ENCODE data around the gene SLC9A9. TPM values are rescaled to one million over a fixed set of nuclear protein-coding genes. Genes with fewer than 3 reads are reported as not detected.

Gene SLC9A9
- polyA plus RNA-seq, 4 donors = 4.1 to 7.3 (median 4.9) TPM

DNA sequence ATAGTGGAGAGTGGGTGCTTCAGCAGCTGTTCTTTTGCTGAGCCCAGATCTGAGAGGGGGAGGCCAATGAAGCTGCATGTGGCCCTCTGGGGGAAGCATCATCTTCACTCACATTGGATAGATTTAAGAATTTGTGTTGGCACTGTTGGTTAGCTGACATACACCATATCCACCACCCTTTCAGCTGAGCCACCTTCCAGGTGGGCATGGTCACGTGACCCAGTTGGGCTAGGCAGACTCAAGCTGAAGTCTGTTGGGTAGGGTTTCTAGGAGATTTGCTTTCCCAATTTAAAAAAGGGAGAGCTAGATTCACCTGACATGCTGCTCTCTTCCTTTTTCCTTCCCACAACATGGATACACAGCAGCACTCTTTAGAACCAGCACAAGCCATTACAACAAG, 417.7 kb downstream of the SLC9A9 start:
- no peak for DNase-seq (ENCODE audit: low read depth in 4 of 4, low spot score in 2 of 4)

- no peak for DNase-seq (ENCODE audit: low read depth in 4 of 4, low spot score in 2 of 4)
These were observed 418.4 kb downstream of the SLC9A9 start for GRCh38 chr3:143429628-143430514.

DNA sequence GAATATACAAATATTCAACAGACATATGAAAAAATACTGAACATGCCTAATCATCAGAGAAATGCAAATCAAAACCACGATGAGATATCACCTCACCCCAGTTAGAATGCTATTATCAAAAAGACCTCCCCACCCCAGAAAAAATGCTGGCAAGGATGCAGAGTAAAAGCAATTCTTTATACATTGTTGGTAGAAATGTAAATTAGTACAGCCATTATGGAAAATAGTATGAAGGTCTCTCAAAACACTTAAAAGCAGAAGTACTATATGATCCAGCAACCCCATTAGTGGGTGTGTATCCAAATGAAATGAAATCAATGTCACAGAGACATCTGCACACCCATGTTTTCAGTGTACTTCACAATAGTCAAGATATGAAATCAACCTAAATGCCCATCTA, 420.0 kb downstream of the SLC9A9 start:
- DNase-seq (ENCODE audit: low read depth in 4 of 4, low spot score in 2 of 4) = no peak

DNA sequence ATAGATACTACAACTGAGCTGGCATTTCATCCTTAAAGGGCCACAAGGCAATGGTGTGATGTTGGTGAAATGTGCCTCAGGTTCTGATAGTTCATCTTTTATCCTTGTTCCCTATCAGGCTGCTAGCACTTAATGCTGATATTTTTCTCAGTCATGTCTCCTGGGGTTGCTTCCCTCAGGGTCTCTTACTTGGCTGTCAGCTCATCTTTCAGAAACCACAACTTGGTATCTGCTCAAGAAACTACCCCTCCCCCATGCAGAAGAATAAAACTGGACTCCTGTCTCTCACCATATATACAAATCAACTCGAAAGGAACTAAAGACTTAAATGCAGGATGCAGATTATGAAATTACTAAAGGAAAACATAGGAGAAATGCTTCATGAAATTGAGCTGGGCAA, 420.6 kb downstream of the SLC9A9 start:
- no peak for DNase-seq (ENCODE audit: low read depth in 4 of 4, low spot score in 2 of 4)

GRCh38 chr3:143424874-143425273, 423.4 kb downstream of the SLC9A9 start:
- no peak for DNase-seq (ENCODE audit: low read depth in 4 of 4, low spot score in 2 of 4)

DNA sequence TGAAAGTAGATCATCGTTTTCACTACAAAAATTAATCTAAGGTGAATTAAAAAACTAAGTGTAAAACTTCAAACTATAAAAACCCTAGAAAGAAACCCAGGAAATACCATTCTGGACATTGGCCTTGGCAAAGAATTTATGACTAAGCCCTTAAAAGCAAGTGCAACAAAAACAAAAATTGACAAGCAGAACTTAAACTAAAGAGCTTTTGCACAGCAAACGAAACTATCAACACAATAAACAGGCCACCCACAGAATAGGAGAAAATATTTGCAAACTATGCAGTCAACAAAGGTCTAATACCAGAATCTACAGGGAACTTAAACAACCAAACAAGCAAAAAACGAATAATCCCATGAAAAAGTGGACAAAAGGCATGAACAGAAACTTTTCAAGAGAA, 426.7 kb downstream of the SLC9A9 start:
- no peak for DNase-seq (ENCODE audit: low read depth in 4 of 4, low spot score in 2 of 4)

DNA sequence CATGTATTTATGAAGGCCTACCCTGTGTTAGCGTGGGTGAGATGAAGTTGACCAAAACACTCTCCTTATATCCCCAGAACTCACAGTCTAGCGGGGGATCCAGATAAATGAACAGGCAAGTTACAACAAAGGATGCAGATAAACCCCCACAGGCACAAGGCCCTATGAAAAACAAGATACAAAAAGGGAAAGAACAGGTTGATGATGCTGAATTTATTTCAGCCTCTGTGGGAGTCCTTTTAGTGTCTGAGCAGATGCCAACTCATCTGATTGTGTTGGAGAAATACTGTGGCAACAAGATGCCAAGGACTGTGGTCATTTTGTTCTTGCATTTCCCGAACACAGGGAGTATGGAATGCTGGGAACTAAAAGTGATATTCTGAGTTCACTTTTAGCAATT, 428.7 kb downstream of the SLC9A9 start:
- no peak for DNase-seq (ENCODE audit: low read depth in 4 of 4, low spot score in 2 of 4)

- DNase-seq (ENCODE audit: low read depth in 4 of 4, low spot score in 2 of 4) = no peak
These were observed 429.9 kb downstream of the SLC9A9 start for GRCh38 chr3:143418391-143418790.

GRCh38 chr3:143416229-143416628, 432.0 kb downstream of the SLC9A9 start:
- DNase-seq (ENCODE audit: low read depth in 4 of 4, low spot score in 2 of 4) = no peak

- no peak for DNase-seq (ENCODE audit: low read depth in 4 of 4, low spot score in 2 of 4)
These were observed 433.6 kb downstream of the SLC9A9 start for GRCh38 chr3:143414571-143415253.

DNA sequence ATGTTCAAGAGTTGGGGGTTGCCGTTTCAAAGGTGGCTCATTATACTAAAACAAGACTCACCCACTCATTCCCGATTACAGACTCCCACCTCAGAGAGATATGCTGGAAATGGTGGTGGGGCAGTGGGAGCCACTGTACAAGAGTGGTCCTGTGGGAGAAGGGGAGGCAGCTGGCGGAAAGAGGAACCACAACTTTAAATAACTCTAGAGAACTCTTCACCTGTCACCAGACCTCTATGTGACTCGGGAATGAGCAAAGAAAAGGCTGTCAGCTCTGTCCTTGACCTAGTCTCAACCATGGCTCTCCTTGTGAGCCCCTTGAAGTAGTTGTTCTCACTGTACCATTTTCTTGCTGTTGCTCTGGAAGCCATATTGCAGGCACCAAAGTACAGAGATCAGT, 434.9 kb downstream of the SLC9A9 start:
- DNase-seq (ENCODE audit: low read depth in 4 of 4, low spot score in 2 of 4) = no peak

DNA sequence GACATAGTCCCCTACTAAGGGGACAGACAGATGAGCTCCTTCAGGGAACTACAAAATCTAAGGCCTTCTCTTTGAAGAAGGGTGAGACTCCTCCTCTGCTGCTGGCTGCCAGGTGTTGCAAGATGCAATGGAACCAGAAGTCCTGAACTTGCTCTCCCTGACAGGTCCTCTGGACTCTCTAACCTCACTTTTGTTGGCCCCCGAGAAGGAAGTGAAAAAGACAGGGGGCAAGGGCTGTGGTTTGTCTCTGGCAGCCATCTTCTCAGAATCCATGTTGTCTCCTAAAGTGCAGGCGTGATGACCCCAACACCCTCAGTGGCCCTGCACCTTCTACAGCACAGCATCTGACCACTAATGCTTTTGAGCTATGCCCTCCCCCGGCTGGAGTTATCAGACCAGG, 436.2 kb downstream of the SLC9A9 start:
- DNase-seq (ENCODE audit: low read depth in 4 of 4, low spot score in 2 of 4) = no peak

DNA sequence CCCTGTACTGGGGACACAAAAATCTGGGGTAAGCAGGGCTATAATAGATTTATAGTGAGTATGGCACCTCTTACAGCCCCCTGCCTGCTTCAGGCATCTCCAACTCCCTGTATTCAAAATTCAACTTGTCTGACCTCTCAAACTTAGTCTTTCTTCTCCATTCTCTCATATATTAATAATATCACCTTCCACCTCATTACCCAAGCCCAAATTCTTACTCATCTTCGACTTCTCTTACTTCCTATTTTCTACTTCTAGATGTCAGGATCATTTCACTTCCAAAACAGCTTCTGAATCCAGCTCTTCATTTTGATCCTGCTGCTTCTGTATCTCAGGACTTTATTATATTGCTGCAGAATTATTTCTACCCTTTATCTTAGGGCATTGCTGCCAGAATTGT, 438.0 kb downstream of the SLC9A9 start:
- DNase-seq (ENCODE audit: low read depth in 4 of 4, low spot score in 2 of 4) = no peak

GRCh38 chr3:143408771-143409170, 439.5 kb downstream of the SLC9A9 start:
- DNase-seq (ENCODE audit: low read depth in 4 of 4, low spot score in 2 of 4) = no peak

GRCh38 chr3:143402602-143403001, 445.7 kb downstream of the SLC9A9 start:
- no peak for DNase-seq (ENCODE audit: low read depth in 4 of 4, low spot score in 2 of 4)

- DNase-seq (ENCODE audit: low read depth in 4 of 4, low spot score in 2 of 4) = no peak
These were observed 451.5 kb downstream of the SLC9A9 start for GRCh38 chr3:143396790-143397189.

- no peak for DNase-seq (ENCODE audit: low read depth in 4 of 4, low spot score in 2 of 4)
These were observed 458.9 kb downstream of the SLC9A9 start for GRCh38 chr3:143389388-143389787.

DNA sequence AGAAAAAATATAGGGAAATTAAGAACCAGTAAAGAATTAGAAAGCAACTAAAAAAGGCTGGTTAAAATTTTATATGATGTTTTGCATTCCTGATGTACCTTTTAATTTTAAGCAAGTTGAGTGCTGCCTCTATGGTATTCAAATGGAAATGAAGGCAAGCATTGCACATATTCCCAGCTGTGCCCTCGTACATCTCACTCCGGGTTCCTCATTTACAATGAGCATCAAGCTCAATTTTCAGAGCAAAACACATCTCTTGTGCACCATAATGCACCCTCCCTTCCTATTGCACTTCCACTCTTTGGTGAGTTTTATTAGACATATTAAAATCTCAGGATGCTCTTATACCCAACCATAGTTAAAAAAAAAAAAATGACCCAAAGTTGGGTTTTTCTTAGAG, 460.8 kb downstream of the SLC9A9 start:
- no peak for DNase-seq (ENCODE audit: low read depth in 4 of 4, low spot score in 2 of 4)

DNA sequence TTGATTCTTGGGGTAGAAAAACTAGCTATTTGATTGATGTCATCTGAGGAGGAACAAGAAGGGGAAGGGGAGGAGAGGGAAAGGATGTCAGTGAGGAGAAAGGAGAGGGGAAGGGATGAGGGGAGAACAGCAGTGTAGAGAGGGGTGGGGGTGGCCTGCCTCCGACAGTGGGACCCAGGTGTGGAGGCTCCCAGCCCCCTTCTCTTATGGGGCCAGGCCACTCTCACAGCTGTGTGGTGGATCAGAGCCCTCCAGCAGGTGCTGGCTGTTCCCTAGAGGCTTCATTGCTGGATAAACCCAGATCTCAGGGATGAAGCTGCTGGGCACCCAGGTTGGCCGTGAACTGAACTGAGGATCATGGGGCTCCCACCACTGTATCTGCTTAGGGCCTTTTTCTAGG, 464.2 kb downstream of the SLC9A9 start:
- DNase-seq (ENCODE audit: low read depth in 4 of 4, low spot score in 2 of 4) = no peak

DNA sequence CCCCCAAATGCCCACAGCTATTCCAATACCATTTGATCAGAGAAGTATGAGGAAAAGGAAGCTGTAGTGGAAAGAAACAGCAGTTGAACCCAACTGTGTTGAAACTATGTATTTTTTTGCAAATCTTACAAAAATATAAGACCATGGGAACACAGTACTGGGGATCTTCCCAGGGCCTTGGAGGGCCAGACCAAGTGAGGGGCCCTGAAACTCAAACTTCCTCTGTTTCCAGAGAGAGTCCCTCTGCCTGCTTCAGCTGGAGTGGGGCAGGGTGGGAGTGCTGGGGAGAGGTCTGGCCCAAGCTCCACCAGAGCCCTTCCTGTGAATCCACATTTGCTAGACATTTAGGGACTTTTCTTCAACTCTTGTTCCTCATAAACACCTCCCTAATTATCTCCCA, 464.8 kb downstream of the SLC9A9 start:
- DNase-seq (ENCODE audit: low read depth in 4 of 4, low spot score in 2 of 4) = no peak

DNA sequence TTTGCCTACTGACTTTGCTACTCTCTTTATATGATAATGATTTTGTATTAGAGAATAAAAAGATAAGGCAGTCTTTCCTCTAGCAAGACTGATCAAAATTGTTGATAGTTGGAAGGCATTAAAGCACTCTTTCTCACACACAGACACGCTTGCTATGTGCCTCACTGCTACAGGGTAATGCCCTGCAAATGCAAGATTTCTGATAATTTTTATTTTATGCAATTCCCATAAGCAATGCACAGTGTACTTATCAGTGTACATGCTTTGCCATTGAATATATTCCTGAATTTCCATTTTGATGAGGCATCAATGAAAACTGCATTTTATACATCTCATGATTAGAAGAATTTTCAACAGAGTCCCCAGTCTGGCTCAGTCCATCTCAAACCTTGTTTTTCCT, 465.5 kb downstream of the SLC9A9 start:
- no peak for DNase-seq (ENCODE audit: low read depth in 4 of 4, low spot score in 2 of 4)

GRCh38 chr3:143380449-143380848, 467.8 kb downstream of the SLC9A9 start:
- no peak for DNase-seq (ENCODE audit: low read depth in 4 of 4, low spot score in 2 of 4)
